GM23338 (cell line): ENCODE measurements around the gene PLD5. TPM values are rescaled to one million over a fixed set of nuclear protein-coding genes. Genes with fewer than 3 reads are reported as not detected.

ENCODE experiments used
- ATAC-seq: fragments of 200-7000 bp; cut with Tn5 transposase; 3 replicates; pipeline ENCODE4 v1.9.1; 2020
- DNase-seq: peaks from one replicate; pipeline ENCODE4 v3.0.0-alpha.2; 2015; ENCODE audit warnings: low spot score
- H2AFZ ChIP-seq: fragments of 200-600 bp; sonication (generic); 2 replicates; pipeline ENCODE4 v1.8.0; 2016; ENCODE audit warnings: antibody characterized with exemption, mild to moderate bottlenecking, moderate library complexity
- H3F3A ChIP-seq: fragments of 200-600 bp; sonication (generic); replicated peaks from 2 replicates; pipeline ENCODE4 v1.8.0; 2017; ENCODE audit warnings: antibody characterized with exemption, mixed run types, low read depth
- H3K27ac ChIP-seq: fragments of 200-600 bp; sonication (generic); 2 replicates; pipeline ENCODE4 v1.6.1; 2016; ENCODE audit warnings: low read depth
- H3K27me3 ChIP-seq: fragments of 200-600 bp; sonication (generic); 2 replicates; pipeline ENCODE4 v1.8.0; 2016; ENCODE audit warnings: mild to moderate bottlenecking, mixed run types, moderate library complexity; ENCODE audit not compliant: insufficient read depth
- H3K36me3 ChIP-seq: fragments of 200-600 bp; sonication (generic); 2 replicates; pipeline ENCODE4 v1.8.0; 2016; ENCODE audit warnings: mild to moderate bottlenecking; ENCODE audit not compliant: insufficient read depth
- H3K4me1 ChIP-seq: fragments of 200-600 bp; sonication (generic); 2 replicates; pipeline ENCODE4 v1.8.0; 2016; ENCODE audit warnings: mild to moderate bottlenecking, moderate library complexity; ENCODE audit not compliant: insufficient read depth
- H3K4me2 ChIP-seq: fragments of 200-600 bp; sonication (generic); 2 replicates; pipeline ENCODE4 v1.7.1; 2017; ENCODE audit warnings: mixed run types
- H3K4me3 ChIP-seq: fragments of 200-600 bp; sonication (generic); 2 replicates; pipeline ENCODE4 v1.6.1; 2016; ENCODE audit warnings: mixed run types
- H3K79me2 ChIP-seq: fragments of 200-600 bp; sonication (generic); replicated peaks from 2 replicates; pipeline ENCODE4 v1.8.0; 2017; ENCODE audit warnings: mild to moderate bottlenecking; ENCODE audit not compliant: insufficient read depth
- H3K9me2 ChIP-seq: fragments of 200-600 bp; sonication (generic); 2 replicates; pipeline ENCODE4 v1.8.0; 2017; ENCODE audit not compliant: insufficient read depth
- H4K20me1 ChIP-seq: fragments of 200-600 bp; sonication (generic); replicated peaks from 2 replicates; pipeline ENCODE4 v1.8.0; 2017; ENCODE audit warnings: mild to moderate bottlenecking; ENCODE audit not compliant: insufficient read depth
- H3K27ac Mint-ChIP-seq: 2 replicates; pipeline ENCODE4 v1.8.0; 2020; ENCODE audit warnings: inconsistent platforms, mild to moderate bottlenecking, moderate library complexity, mixed read lengths
- H3K27me3 Mint-ChIP-seq: 3 replicates; pipeline ENCODE4 v1.8.0; 2022; ENCODE audit warnings: low read depth, mild to moderate bottlenecking, moderate library complexity, mixed read lengths, inconsistent platforms; ENCODE audit not compliant: insufficient read depth, poor library complexity
- H3K36me3 Mint-ChIP-seq: 3 replicates; pipeline ENCODE4 v1.8.0; 2021; ENCODE audit warnings: low read depth, mild to moderate bottlenecking, inconsistent platforms, moderate library complexity, mixed read lengths
- H3K4me1 Mint-ChIP-seq: 3 replicates; pipeline ENCODE4 v1.8.0; 2020; ENCODE audit warnings: mild to moderate bottlenecking, inconsistent platforms, mixed read lengths
- H3K4me3 Mint-ChIP-seq: 3 replicates; pipeline ENCODE4 v1.8.0; 2021; ENCODE audit warnings: moderate library complexity, mild to moderate bottlenecking, inconsistent platforms, mixed read lengths
- H3K9me3 Mint-ChIP-seq: 3 replicates; pipeline ENCODE4 v1.8.0; 2020; ENCODE audit warnings: moderate library complexity, mild to moderate bottlenecking, inconsistent platforms, mixed read lengths
- CTCF ChIP-seq, 2 experiments: fragments of 200-600 bp in 1 of 2; sonication (generic) in 1 of 2; conservative IDR thresholded peaks; 2 replicates each; pipeline versions ENCODE4 v1.5.1 to v1.6.1; 2016 to 2017; ENCODE audit warnings: antibody characterized with exemption in 2 of 2, low read depth in 2 of 2, mild to moderate bottlenecking in 2 of 2, moderate library complexity in 1 of 2
- EZH2 ChIP-seq: fragments of 200-600 bp; sonication (generic); IDR thresholded peaks from one replicate; pipeline ENCODE4 v1.8.0; 2017; ENCODE audit warnings: antibody characterized with exemption, mild to moderate bottlenecking, low read depth; ENCODE audit not compliant: unreplicated experiment
- EZH2phosphoT487 ChIP-seq: fragments of 200-600 bp; sonication (generic); IDR thresholded peaks from one replicate; pipeline ENCODE4 v1.8.1; 2018; ENCODE audit warnings: antibody characterized with exemption; ENCODE audit not compliant: unreplicated experiment
- JUNB ChIP-seq: IDR thresholded peaks from one replicate; pipeline ENCODE4 v1.6.1; 2016; ENCODE audit warnings: antibody characterized with exemption; ENCODE audit not compliant: unreplicated experiment
- POLR2AphosphoS5 ChIP-seq: IDR thresholded peaks from 2 replicates; pipeline ENCODE4 v1.6.1; 2016; ENCODE audit warnings: antibody characterized with exemption, low read depth
- STAT1 ChIP-seq: IDR thresholded peaks from one replicate; pipeline ENCODE4 v1.6.1; 2016; ENCODE audit warnings: antibody characterized with exemption; ENCODE audit not compliant: unreplicated experiment
- polyA plus RNA-seq: library from polyadenylated mRNA; unstranded; fragments of >200 nt; fragmentation: Nextera tagmentation; extraction: Ambion mirVana; gene quantifications from 2 replicates; pipeline ENCODE4 v1.2.1, GENCODE V29; 2016
- total RNA-seq: library from RNA; depleted of rRNA; stranded (reverse); fragments of >200 nt; shearing (Covaris generic); gene quantifications from 2 replicates; pipeline ENCODE4 v1.2.3, GENCODE V29; 2014
- TF ChIP-seq, protein P1 (sequence below): IDR thresholded peaks from one replicate; pipeline ENCODE4 v1.6.1; 2018; ENCODE audit warnings: antibody characterized with exemption; ENCODE audit not compliant: unreplicated experiment
- TF ChIP-seq, protein P2 (sequence below): IDR thresholded peaks from 2 replicates; pipeline ENCODE4 v1.6.1; 2016; ENCODE audit warnings: antibody characterized with exemption

The PLD5 gene
- total and polyA plus RNA-seq, 2 experiments from 2014 or later, result 5.5 to 5.8 TPM

DNA sequence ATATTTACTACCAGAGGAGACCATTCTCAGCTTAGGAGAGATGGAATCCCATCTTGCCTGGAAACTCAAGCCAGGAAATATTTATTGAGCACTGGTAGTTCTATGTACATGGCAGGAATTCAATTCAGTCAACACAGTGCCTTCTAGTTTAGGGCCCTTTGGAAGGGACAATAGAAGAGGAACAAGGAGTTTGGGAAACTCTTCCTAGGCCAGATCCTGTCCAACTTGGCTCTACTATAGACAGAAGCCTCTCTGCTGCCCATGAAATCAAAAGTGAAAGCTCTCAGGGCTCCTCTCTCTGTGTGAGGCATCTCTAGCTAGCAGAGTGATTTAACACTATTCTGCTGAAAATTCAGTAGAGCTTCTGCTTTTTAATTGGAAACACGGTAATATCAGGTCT is 281.0 kb downstream of the PLD5 start:
- 0 out of 2 replicates have a peak, but pooled peaks cover 2% of the 10 kb centered on the region for H3K9me2 ChIP-seq
- Mint-ChIP-seq H3K4me1 (peaks cover 20% of the 10 kb centered on the region; the same call in 2 of the 3 replicates), H3K27ac (no peak overlapping the region), H3K27me3 (peaks cover 2% of the 10 kb centered on the region), H3K9me3 (no peaks in the 10 kb centered on the region), H3K4me3 (no peak overlapping the region), H3K36me3 (no peaks in the 10 kb centered on the region)
- H3K4me2 ChIP-seq, result no peak overlapping the region
- ATAC-seq, result no peak
- peaks cover 11% of the 10 kb centered on the region for H3K4me1 ChIP-seq
- H3K36me3 ChIP-seq, result no peaks in the 10 kb centered on the region
- DNase-seq, result no peak
- H3K27ac ChIP-seq, result no peak overlapping the region
- TF ChIP-seq, protein P1, sequence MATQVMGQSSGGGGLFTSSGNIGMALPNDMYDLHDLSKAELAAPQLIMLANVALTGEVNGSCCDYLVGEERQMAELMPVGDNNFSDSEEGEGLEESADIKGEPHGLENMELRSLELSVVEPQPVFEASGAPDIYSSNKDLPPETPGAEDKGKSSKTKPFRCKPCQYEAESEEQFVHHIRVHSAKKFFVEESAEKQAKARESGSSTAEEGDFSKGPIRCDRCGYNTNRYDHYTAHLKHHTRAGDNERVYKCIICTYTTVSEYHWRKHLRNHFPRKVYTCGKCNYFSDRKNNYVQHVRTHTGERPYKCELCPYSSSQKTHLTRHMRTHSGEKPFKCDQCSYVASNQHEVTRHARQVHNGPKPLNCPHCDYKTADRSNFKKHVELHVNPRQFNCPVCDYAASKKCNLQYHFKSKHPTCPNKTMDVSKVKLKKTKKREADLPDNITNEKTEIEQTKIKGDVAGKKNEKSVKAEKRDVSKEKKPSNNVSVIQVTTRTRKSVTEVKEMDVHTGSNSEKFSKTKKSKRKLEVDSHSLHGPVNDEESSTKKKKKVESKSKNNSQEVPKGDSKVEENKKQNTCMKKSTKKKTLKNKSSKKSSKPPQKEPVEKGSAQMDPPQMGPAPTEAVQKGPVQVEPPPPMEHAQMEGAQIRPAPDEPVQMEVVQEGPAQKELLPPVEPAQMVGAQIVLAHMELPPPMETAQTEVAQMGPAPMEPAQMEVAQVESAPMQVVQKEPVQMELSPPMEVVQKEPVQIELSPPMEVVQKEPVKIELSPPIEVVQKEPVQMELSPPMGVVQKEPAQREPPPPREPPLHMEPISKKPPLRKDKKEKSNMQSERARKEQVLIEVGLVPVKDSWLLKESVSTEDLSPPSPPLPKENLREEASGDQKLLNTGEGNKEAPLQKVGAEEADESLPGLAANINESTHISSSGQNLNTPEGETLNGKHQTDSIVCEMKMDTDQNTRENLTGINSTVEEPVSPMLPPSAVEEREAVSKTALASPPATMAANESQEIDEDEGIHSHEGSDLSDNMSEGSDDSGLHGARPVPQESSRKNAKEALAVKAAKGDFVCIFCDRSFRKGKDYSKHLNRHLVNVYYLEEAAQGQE, result no peak
- TF ChIP-seq CTCF (conservative IDR thresholded peaks at IDR 0.05; ENCODE audit: low read depth in 2 of 2), result no peak
- TF ChIP-seq, protein P2, sequence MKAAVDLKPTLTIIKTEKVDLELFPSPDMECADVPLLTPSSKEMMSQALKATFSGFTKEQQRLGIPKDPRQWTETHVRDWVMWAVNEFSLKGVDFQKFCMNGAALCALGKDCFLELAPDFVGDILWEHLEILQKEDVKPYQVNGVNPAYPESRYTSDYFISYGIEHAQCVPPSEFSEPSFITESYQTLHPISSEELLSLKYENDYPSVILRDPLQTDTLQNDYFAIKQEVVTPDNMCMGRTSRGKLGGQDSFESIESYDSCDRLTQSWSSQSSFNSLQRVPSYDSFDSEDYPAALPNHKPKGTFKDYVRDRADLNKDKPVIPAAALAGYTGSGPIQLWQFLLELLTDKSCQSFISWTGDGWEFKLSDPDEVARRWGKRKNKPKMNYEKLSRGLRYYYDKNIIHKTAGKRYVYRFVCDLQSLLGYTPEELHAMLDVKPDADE, result no peak
- no peaks in the 10 kb centered on the region for H3K79me2 ChIP-seq
- no peak overlapping the region for H3K4me3 ChIP-seq
- H2AFZ ChIP-seq, result no peak overlapping the region
- no peaks in the 10 kb centered on the region for H4K20me1 ChIP-seq
- H3F3A ChIP-seq, result no peaks in the 10 kb centered on the region
- H3K27me3 ChIP-seq, result no peaks in the 10 kb centered on the region

DNA sequence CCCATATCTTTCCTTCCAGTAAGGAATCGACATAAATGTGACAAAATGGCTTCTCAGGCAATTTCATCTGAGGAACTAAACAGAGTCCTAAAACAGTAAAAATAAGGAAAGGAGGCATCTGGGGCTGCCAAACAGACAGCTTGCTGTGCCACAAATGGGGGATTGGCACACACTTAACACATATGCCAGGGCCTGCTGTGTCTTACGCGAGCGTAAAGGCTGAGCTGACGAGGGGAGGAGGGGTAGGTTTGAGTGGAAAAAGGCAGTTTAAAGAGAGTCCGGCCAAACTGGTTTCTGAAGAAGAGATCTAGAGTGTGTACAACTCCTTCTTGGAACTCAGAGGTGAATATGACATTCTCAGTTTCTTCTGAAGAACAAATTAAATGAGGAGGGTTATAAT is 281.5 kb downstream of the PLD5 start:
- Mint-ChIP-seq H3K36me3 (no peaks in the 10 kb centered on the region), H3K27ac (no peak overlapping the region), H3K4me3 (no peak overlapping the region), H3K27me3 (peaks cover 2% of the 10 kb centered on the region), H3K4me1 (peaks cover 20% of the 10 kb centered on the region; the same call in 2 of the 3 replicates), H3K9me3 (no peaks in the 10 kb centered on the region)
- Histone ChIP-seq H3K27ac (no peak overlapping the region), H3K4me2 (no peak overlapping the region), H3K4me1 (peaks cover 11% of the 10 kb centered on the region), H3K79me2 (no peaks in the 10 kb centered on the region), H3F3A (no peaks in the 10 kb centered on the region), H3K9me2 (0 out of 2 replicates have a peak, but pooled peaks cover 6% of the 10 kb centered on the region), H3K36me3 (no peaks in the 10 kb centered on the region), H3K4me3 (no peak overlapping the region), H3K27me3 (no peaks in the 10 kb centered on the region), H4K20me1 (no peaks in the 10 kb centered on the region), H2AFZ (no peak overlapping the region)
- ATAC-seq, result no peak
- no peak for DNase-seq
- TF ChIP-seq JUNB (no peak), STAT1 (no peak), POLR2AphosphoS5 (no peak), EZH2phosphoT487 (no peak), EZH2 (no peak)
- TF ChIP-seq, protein P2, result no peak
- TF ChIP-seq, protein P1, result no peak
